BE2C (cell line): Measurements from ENCODE around the gene MEI4.

Experiments used
- DNase-seq: peaks from one replicate; pipeline ENCODE4 v3.0.0-alpha.2; 2020
- H3K27me3 ChIP-seq: fragments of 250-450 bp; sonication (Bioruptor Pico); 2 replicates; pipeline ENCODE4 v1.5.1; 2020; ENCODE audit warnings: mild to moderate bottlenecking
- H3K36me3 ChIP-seq: fragments of 250-450 bp; sonication (Bioruptor Pico); 2 replicates; pipeline ENCODE4 v1.5.1; 2020; ENCODE audit warnings: mild to moderate bottlenecking
- H3K4me1 ChIP-seq: fragments of 250-450 bp; sonication (Bioruptor Pico); 2 replicates; pipeline ENCODE4 v1.5.1; 2020
- H3K4me3 ChIP-seq: 2 replicates; pipeline ENCODE4 v1.5.1; 2011; ENCODE audit warnings: low read depth, low read length
- H3K9me3 ChIP-seq: fragments of 250-450 bp; sonication (Bioruptor Pico); 2 replicates; pipeline ENCODE4 v1.5.1; 2020
- TF ChIP-seq, protein P1 (sequence below): IDR thresholded peaks from 2 replicates; pipeline ENCODE4 v1.5.1; 2012; ENCODE audit warnings: mild to moderate bottlenecking, low read depth, low read length

Gene MEI4

DNA sequence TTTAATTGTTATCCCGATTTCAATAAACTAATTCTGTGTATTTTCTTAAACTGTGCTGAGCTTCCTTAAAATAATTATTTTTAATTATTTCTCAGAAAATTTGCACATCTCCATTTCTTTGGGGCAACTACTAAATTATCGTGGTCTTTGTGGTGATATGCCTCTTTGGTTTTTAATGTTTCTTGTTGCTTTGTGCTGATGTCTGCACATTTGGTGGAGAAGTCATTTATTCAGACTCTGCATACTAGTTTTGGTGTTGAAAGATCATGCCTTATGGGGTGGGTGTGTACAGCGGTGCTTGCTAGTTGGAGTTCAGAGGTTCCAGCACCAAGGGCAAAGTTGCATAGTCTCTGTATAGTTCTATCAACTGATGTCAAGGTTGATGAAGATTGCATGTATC lies 253.2 kb downstream of the MEI4 start:
- Histone ChIP-seq H3K4me1 (no peaks in the 10 kb centered on the region), H3K27me3 (no peaks in the 10 kb centered on the region), H3K9me3 (no peaks in the 10 kb centered on the region), H3K4me3 (no peak overlapping the region), H3K36me3 (no peaks in the 10 kb centered on the region)
- TF ChIP-seq, protein P1, sequence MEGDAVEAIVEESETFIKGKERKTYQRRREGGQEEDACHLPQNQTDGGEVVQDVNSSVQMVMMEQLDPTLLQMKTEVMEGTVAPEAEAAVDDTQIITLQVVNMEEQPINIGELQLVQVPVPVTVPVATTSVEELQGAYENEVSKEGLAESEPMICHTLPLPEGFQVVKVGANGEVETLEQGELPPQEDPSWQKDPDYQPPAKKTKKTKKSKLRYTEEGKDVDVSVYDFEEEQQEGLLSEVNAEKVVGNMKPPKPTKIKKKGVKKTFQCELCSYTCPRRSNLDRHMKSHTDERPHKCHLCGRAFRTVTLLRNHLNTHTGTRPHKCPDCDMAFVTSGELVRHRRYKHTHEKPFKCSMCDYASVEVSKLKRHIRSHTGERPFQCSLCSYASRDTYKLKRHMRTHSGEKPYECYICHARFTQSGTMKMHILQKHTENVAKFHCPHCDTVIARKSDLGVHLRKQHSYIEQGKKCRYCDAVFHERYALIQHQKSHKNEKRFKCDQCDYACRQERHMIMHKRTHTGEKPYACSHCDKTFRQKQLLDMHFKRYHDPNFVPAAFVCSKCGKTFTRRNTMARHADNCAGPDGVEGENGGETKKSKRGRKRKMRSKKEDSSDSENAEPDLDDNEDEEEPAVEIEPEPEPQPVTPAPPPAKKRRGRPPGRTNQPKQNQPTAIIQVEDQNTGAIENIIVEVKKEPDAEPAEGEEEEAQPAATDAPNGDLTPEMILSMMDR = no peak
- no peak for DNase-seq

DNA sequence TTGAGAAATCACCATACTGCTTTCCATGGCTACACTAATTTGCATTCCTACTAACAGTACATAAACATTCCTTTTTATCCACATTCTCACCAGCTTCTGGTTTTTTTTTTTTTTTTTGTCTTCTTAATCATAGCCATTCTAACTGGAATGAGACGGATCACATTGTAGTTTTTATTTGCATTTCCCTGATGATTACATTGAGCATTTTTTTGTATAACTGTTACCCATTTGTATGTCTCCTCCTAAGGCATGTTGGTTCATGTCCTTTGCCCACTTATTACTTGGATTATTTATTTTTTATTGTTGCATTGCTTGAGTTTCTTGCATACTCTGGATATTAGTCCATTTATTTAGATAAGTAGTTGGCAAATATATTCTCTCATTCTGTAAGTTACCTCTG lies 258.0 kb downstream of the MEI4 start:
- TF ChIP-seq, protein P1 = no peak

DNA sequence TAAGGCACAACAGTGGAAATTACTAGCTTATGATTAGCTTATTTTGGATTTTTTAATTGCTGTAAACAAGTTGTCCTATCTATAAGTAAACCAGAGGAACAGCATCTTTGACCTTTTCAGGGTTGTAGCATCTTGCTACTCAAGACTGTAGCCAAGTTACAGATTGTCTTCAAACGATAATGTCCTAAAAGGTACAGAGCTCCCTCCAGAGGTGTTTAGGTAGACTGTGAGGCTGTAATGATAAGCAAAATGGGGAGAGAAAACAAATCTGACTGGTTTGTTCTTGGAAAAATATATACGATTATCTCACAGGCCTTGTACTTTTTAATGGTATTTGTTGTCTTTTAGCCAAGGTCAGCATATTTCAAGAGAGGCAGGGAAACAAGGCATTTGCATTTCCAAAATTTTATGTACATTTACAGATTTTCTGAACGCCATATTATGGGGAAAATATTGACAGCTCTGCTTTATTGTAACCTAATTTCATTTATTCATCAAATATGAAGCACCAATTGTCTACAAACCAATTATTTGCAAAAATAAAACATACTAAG lies 273.4 kb downstream of the MEI4 start:
- no peak overlapping the region for H3K4me3 ChIP-seq
- no peaks in the 10 kb centered on the region for H3K36me3 ChIP-seq
- H3K27me3 ChIP-seq = no peaks in the 10 kb centered on the region
- no peaks in the 10 kb centered on the region for H3K9me3 ChIP-seq
- TF ChIP-seq, protein P1 = no peak
- no peak for DNase-seq
- H3K4me1 ChIP-seq = no peaks in the 10 kb centered on the region

More for the DNA sequence above, 258.0 kb downstream of the MEI4 start:
- no peaks in the 10 kb centered on the region for H3K9me3 ChIP-seq
- H3K4me1 ChIP-seq = no peaks in the 10 kb centered on the region
- DNase-seq = no peak
- no peaks in the 10 kb centered on the region for H3K36me3 ChIP-seq
- H3K27me3 ChIP-seq = no peaks in the 10 kb centered on the region
- no peak overlapping the region for H3K4me3 ChIP-seq

DNA sequence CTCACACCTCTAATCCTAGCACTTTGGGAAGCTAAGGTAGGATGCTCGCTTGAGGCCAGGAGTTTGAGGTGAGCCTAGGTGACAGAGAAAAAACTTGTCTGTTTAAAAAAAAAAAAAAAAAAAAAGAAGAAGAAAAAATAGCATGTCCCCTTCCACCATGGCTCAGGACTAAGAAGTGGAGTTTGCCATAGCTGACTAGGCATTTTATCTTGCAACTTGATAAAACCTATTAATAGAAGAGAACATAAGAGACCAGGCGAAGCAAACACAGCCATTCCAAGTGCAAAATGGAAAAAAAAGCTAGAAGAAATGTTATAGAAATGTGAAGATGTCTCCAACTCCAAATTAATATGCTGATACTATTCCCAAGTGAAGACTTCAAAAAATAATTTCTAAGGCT lies 277.5 kb downstream of the MEI4 start:
- no peaks in the 10 kb centered on the region for H3K36me3 ChIP-seq
- no peak for DNase-seq
- no peak overlapping the region for H3K4me3 ChIP-seq
- H3K27me3 ChIP-seq = no peaks in the 10 kb centered on the region
- H3K4me1 ChIP-seq = no peaks in the 10 kb centered on the region
- TF ChIP-seq, protein P1 = no peak
- no peaks in the 10 kb centered on the region for H3K9me3 ChIP-seq

DNA sequence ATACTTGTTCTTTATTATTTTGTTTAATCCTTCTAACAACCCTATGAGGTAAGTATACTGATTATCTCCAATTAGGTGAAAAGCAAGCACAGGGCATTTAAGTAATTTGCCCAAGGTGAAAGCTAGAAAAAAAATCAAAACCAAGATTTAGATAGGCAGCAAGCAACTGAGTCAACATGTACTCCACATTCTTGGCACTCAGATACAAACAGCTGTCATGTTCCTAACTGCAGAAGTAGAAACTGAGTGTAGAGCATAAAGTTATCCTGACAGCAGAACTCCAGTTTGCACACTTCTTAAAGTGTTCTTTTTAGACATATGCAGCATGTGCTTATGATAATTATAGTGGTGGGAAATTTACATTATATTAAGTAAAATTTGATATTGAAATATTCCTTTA lies 278.1 kb downstream of the MEI4 start:
- TF ChIP-seq, protein P1 = no peak
- Histone ChIP-seq H3K4me3 (no peak overlapping the region), H3K36me3 (no peaks in the 10 kb centered on the region), H3K9me3 (no peaks in the 10 kb centered on the region), H3K4me1 (no peaks in the 10 kb centered on the region), H3K27me3 (no peaks in the 10 kb centered on the region)
- DNase-seq = no peak

DNA sequence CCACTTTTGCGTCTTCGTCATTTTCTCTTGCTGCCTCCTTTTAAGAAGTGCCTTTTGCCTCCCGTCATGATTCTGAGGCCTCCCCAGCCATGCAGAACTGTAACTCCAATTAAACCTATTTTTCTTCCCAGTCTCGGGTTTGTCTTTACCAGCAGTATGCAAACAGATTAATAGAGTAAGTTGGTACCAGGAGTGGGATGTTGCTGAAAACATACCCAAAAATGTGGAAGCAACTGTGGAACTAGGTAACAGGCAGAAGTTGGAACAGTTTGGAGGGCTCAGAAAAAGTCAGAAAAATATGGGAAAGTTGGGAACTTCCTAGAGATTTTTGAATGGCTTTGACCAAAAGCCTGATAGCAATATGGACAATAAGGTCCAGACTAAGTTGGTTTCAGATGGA lies 309.2 kb downstream of the MEI4 start:
- H3K4me3 ChIP-seq = no peak overlapping the region
- TF ChIP-seq, protein P1 = no peak

More for the DNA sequence above, 309.2 kb downstream of the MEI4 start:
- Histone ChIP-seq H3K36me3 (no peaks in the 10 kb centered on the region), H3K27me3 (no peaks in the 10 kb centered on the region), H3K4me1 (no peaks in the 10 kb centered on the region), H3K9me3 (no peaks in the 10 kb centered on the region)
- DNase-seq = no peak
